Ureter (tissue), 1 donor: ENCODE results near the gene DKKL1. TPM values are rescaled to one million over a fixed set of nuclear protein-coding genes. Genes with fewer than 3 reads are reported as not detected.

Source experiments
- DNase-seq: peaks from one replicate; pipeline ENCODE4 v3.0.0-alpha.2; 2020; ENCODE audit warnings: low spot score
- total RNA-seq: library from RNA; stranded (reverse); gene quantifications from one replicate; pipeline ENCODE4 v1.2.4, GENCODE V29; 2023
- donor health status: DM: yes; HTN: yes; CAD: no.

DKKL1 gene
- total RNA-seq, 1 donor from 2014 or later = 0.62 TPM

GRCh38 chr19:49422407-49423070, 58.9 kb downstream of the DKKL1 start:
- DNase-seq = no peak

GRCh38 chr19:49423071-49423984, 59.7 kb downstream of the DKKL1 start, which contains the start of gene PTH2:
Gene PTH2, minus strand, starts transcription at chr19:49423441. Its CDS starts 102 bp downstream, at chr19:49423339.
- no peak for DNase-seq

GRCh38 chr19:49423985-49424303, 60.3 kb downstream of the DKKL1 start:
- no peak for DNase-seq

Other genes starting within 250 kb of the DKKL1 start
- gene LIN7B, start 249.5 kb upstream of the DKKL1 start, total RNA-seq = 10.4 TPM
- gene C19orf73, start 244.7 kb upstream of the DKKL1 start, total RNA-seq = 2.4 TPM
- gene PPFIA3, start 244.3 kb upstream of the DKKL1 start, total RNA-seq = 9.0 TPM
- gene HRC, start 208.5 kb upstream of the DKKL1 start, total RNA-seq = 5.1 TPM
- gene TRPM4, start 206.1 kb upstream of the DKKL1 start, total RNA-seq = 110 TPM
- gene SLC6A16, start 38.7 kb upstream of the DKKL1 start, total RNA-seq = 2.2 TPM
- gene CD37, start 28.5 kb upstream of the DKKL1 start, total RNA-seq = 11.0 TPM
- gene TEAD2, start 1.5 kb upstream of the DKKL1 start, total RNA-seq = 22.9 TPM
- gene KASH5, start 24.4 kb downstream of the DKKL1 start, total RNA-seq = not detected
- not detected for gene PTH2, start 59.6 kb downstream of the DKKL1 start, total RNA-seq
- not detected for gene GFY, start 61.5 kb downstream of the DKKL1 start, total RNA-seq
- 0.55 TPM for gene SLC17A7, start 77.7 kb downstream of the DKKL1 start, total RNA-seq
- gene PIH1D1, start 87.9 kb downstream of the DKKL1 start, total RNA-seq = 47.4 TPM
- gene ALDH16A1, start 89.3 kb downstream of the DKKL1 start, total RNA-seq = 24.0 TPM
- 12.7 TPM for gene FLT3LG, start 110.3 kb downstream of the DKKL1 start, total RNA-seq
- 3,508 TPM for gene RPL13A, start 123.7 kb downstream of the DKKL1 start, total RNA-seq
- gene RPS11, start 132.6 kb downstream of the DKKL1 start, total RNA-seq = 1,912 TPM
- 106 TPM for gene FCGRT, start 148.8 kb downstream of the DKKL1 start, total RNA-seq
- 18.6 TPM for gene RCN3, start 164.1 kb downstream of the DKKL1 start, total RNA-seq
- gene NOSIP, start 216.7 kb downstream of the DKKL1 start, total RNA-seq = 35.6 TPM
- 13.2 TPM for gene PRRG2, start 217.4 kb downstream of the DKKL1 start, total RNA-seq
- 40.6 TPM for gene PRR12, start 227.3 kb downstream of the DKKL1 start, total RNA-seq